Measurements from ENCODE around the gene F7.

GRCh38 chr13:113123226-113124201 lies 17.9 kb downstream of the F7 start:
- TF ChIP-seq CTCF (conservative IDR thresholded peaks at IDR 0.05; ENCODE audit: low read depth, low read length) (peak; percentile 35), EZH2phosphoT487 (IDR thresholded peaks at IDR 0.05; ENCODE audit: borderline replicate concordance, low read length) (no peak)

All from PC-3 (cell line).